Activated T-cell treated with anti-CD3 and anti-CD28 coated beads, Interleukin-2, amount 50 U/mL, for 48 hours (primary cell): Measurements from ENCODE around the gene GLOD5.
"Not testable (repeated sequence)": the region's sequence is repeated elsewhere in the genome, so short reads cannot be mapped to it uniquely, and the experiment has no call there.

ENCODE experiments used
- DNase-seq, 2 experiments: peaks; one replicate each; pipeline ENCODE4 v3.0.0-alpha.2; 2020

GLOD5 gene

DNA sequence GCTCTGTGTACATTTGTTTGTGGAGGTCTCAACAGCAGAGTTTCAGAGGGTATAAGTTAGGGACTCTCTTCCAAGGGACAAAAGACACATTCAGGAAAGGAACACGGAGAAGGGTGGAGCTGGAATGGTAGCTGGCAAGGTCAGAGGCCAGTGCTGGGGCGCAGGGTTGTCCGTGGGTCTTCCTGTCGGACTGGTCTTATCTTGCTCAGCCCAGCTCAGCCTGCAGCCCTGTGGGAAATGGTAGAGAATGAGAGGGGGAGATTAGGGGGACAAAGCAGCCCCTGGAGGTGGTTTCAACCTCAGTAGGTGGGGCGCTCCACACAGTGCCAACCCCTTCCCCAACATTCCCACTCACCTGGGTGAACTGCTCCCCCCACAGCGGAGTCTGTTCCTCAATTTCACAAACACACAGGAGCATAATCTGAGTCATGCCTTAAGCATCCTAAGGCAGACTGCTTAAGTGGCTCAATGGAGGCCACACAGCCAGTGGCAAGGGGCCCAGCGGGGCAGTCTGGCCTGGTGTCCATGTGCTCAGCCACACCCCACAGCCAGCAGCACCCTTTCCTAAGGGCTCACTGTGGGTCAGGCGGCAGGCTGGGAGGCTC is 33.5 kb downstream of the GLOD5 start:
- DNase-seq = no peak

DNA sequence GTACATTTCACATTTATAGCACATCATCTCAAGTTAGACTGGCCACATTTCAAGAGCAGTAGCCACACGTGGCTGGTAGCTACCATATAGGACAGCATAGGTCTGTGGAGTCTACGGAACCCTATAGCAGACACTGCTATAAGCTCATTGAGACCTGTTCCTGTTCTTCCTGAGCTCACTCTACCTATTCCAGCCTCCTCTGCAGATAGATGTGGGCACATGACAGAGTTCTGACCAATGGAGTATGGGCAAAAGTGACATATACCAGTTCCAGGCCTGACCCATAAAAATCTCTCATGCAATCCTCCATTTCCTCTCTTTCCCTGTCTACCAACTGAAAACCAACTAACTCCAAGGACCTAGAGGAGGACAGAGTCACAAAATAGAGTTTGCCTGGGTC is 36.8 kb downstream of the GLOD5 start:
- no peak for DNase-seq

DNA sequence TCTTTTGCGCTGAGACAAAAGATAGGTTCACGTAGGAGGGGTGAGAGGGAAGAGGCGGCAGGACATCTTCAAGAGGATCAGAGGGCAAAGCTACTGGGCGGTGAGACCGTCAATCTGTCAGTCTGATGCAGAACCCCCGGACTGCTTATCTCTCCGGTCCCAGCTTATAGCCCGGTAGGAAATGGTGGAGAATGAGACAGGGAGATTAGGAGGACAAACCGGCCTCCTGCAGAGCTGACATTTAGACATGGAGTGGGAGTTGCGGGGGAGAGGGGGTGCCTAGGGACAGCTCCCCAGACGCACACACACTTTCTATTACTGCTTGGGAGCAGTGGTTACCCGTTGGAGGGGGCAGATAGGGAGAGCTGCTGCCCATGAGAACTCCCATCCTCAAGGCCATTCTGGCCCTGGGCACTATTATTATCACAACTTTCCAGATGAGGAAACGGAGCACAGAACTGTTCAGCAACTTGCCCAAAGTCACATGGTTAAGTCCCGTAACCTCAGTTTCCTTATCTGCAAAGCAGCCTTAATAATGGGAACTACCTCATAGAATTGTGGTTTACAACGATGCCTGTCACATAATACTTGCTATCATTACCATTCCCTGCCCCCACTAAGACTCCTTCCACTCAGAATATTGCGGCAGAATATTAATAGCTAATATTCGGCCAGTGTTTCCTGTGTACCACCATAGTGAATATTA is 39.2 kb downstream of the GLOD5 start:
- DNase-seq = no peak

GRCh38 chrX:48801280-48802088 is 39.9 kb downstream of the GLOD5 start, which contains the start of gene HDAC6:
TSS of gene HDAC6 (plus strand) at chrX:48802067. CDS start at chrX:48802693, 626 bp downstream.
- peak; percentile 93 to 95 for DNase-seq

DNA sequence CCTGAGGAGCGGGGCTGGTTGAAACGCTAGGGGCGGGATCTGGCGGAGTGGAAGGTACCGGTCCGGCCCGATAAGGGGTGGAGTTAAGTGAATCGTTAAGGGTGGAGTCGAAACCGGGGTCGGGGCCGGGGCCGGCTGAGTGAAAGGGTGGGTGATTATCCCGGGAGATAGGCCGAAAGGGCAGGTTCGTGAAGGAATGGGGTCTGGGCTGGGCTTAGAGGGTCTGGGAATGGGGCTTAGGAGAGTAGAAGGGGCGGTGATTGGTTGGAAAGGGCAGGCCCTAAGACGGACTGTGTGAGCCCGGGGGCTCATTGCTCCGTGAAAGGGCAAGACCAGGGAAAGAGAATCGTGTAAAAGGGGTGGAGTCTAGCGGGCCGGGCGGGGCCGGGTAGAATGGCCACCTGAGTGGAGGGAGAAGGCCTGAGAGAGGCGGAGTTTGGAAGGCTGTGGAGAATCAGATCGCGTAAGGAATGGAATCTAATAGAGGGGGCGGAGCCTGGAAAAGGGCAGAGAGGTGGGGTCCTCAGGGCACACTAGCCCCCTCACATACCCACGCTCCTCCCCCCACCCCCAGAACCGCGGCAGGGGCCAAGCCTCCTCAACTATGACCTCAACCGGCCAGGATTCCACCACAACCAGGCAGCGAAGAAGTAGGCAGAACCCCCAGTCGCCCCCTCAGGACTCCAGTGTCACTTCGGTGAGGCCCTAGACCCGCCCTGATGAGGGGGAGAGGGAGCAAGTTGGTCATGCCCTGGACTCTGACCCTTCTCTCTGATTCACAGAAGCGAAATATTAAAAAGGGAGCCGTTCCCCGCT is 40.8 kb downstream of the GLOD5 start:
- DNase-seq = peak; percentile 85

GRCh38 chrX:48802905-48803200 is 41.3 kb downstream of the GLOD5 start:
- DNase-seq = no peak

GRCh38 chrX:48806081-48806480 is 44.5 kb downstream of the GLOD5 start:
- DNase-seq = no peak

DNA sequence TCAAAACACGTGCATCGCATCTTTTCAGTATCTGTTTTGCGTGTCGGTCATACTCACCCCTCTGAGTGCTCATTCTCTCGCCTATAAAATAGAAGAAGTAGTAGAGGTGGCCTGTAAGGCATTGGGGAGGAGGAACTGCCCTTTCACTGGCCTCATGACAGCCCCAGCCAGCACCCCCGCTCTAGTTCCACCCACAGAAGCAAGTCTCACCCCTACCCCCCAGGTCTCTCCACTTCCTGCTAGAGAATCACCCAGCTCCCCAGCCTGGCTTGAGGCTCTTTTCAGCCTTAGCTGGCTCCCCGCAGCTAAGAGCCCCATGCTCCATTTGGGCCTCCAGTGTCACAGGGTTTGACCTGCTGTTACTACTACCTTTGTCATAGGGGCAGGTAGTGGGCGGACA is 52.1 kb downstream of the GLOD5 start:
- DNase-seq = no peak

- no peak for DNase-seq
Observed at GRCh38 chrX:48814722-48815121, 53.2 kb downstream of the GLOD5 start.

DNA sequence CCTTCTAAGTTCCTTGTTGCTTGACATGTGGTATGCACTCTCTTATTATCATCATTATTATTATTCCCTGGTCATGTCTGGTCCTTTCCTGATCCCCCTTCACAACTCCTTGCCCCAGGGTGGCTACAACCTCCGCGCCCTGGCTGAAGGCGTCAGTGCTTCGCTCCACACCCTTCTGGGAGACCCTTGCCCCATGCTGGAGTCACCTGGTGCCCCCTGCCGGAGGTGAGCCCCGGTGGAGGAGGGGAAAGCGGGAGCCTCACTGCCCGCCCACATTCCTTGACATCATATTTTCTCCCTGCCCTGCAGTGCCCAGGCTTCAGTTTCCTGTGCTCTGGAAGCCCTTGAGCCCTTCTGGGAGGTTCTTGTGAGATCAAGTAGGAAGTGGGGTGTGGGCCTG is 53.7 kb downstream of the GLOD5 start:
- DNase-seq = no peak

DNA sequence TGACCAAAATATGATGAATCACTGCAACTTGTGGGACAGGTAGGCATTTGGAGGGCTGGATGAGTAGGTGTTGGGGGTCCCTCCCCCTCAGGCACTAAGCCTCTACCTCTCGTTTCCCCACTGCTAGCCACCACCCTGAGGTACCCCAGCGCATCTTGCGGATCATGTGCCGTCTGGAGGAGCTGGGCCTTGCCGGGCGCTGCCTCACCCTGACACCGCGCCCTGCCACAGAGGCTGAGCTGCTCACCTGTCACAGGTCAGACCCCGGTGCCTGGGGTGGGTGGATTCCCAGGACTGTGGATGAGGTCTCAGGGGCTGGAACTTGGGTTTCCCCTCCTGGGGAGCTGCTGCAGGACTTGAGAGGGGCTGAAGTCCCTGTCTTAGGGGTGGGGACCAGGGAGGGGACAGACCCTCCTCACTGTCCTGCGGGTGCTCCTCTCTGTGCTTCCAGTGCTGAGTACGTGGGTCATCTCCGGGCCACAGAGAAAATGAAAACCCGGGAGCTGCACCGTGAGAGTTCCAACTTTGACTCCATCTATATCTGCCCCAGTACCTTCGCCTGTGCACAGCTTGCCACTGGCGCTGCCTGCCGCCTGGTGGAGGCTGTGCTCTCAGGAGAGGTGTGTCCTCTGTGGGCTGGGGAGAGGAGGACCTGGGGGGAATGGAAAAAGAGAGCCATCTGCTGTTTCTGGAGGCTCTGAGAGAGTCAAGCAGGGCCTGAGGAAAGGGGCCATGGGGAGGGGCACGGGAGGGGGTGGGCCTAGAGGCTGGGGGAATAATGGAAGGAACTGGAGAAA is 54.7 kb downstream of the GLOD5 start:
- DNase-seq = no peak

- DNase-seq = no peak
Observed at GRCh38 chrX:48818098-48818497, 56.6 kb downstream of the GLOD5 start.

- DNase-seq = no peak
Observed at GRCh38 chrX:48818866-48819265, 57.3 kb downstream of the GLOD5 start.

DNA sequence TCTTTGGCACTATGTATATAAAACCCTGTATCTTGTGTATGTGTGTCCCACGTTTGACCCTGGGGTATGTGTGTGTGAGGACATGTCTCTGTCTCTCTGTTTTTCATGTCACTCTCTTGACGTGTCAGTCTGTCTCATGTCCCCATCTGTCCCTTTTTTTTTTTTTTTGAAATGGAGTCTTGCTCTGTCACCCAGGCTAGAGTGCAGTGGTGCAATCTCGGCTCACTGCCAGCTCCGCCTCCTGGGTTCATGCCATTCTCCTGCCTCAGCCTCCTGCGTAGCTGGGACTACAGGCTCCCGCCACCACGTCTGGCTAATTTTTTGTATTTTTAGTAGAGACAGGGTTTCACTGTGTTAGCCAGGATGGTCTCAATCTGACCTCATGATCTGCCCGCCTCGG is 57.8 kb downstream of the GLOD5 start:
- DNase-seq = not testable (repeated sequence)

GRCh38 chrX:48823053-48823452 is 61.5 kb downstream of the GLOD5 start:
- no peak for DNase-seq
